ENCODE measurements around the gene NR4A1. TPM values are rescaled to one million over a fixed set of nuclear protein-coding genes. Genes with fewer than 3 reads are reported as not detected.

NR4A1 gene
- polyA plus RNA-seq, 1 of the 3 experiments (the other 2 are of a cell fraction), result 120 TPM

DNA sequence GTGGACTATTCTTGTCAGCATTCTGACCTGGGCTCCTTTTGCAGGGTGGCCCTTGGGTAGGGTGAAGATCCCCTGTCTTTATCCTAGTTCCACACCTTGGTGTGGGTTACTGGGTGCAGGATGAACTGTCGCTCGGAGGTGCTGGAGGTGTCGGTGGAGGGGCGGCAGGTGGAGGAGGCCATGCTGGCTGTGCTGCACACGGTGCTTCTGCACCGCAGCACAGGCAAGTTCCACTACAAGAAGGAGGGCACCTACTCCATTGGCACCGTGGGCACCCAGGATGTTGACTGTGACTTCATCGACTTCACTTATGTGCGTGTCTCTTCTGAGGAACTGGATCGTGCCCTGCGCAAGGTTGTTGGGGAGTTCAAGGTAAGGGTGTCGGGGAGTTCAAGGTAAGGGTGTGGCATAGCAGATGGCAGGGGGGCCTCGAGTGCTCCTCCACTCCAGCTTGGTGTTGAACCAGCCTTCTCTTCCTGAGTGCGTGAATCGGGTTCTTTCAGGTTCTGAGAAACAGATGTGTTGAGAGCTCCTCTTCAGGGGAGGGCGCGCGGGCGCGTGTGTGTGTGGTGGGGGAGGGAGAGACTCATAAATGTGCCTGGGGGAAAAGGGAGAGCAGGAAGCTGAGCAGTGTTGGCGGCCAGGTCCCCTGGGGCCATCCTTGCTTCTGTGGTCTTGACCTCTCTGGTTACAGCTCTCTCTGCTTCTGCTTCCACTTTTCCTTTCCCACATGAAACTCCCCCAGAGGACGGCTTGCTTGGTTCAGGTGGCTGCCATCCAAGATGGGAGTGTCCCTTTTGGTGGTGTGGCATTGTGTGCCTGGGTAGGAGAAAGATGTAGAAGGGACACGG lies 22.5 kb downstream of the NR4A1 start:
- Histone ChIP-seq H3K79me2 (ENCODE audit: insufficient read depth) (peaks cover 70% of the 10 kb centered on the region), H3K4me3 (ENCODE audit: low read depth in 2 of 2, low read length in 1 of 2) (no peak overlapping the region), H4K20me1 (ENCODE audit: insufficient read depth) (peaks cover 75% of the 10 kb centered on the region), H3K4me2 (no peak overlapping the region), H3F3A (replicated peaks; ENCODE audit: insufficient read depth) (peaks cover 3% of the 10 kb centered on the region), H2AFZ (ENCODE audit: low read depth) (no peak overlapping the region), H3K9me3 (no peaks in the 10 kb centered on the region), H3K4me1 (ENCODE audit: control insufficient read depth in 1 of 2, insufficient read depth in 2 of 2, low read depth in 1 of 2, low read length in 1 of 2) (peaks cover 10 to 24% of the 10 kb centered on the region in 2 experiments; a peak in 1 of 4 replicates), H3K27ac (ENCODE audit: low read depth in 2 of 2, low read length in 1 of 2) (no peak overlapping the region; a peak in 1 of 4 replicates), H3K27me3 (ENCODE audit: insufficient read depth) (no peaks in the 10 kb centered on the region), H3K9me2 (no peaks in the 10 kb centered on the region), H3K36me3 (replicated peaks in 1 of 2; ENCODE audit: control insufficient read depth in 1 of 2, insufficient read depth in 2 of 2, low read length in 1 of 2) (peaks cover 0 to 38% of the 10 kb centered on the region in 2 experiments), H3K9ac (no peak overlapping the region)
- CTCF ChIA-PET, result interaction anchor here (0.7 to 24.8 kb wide), 4 partner anchors 8 to 84 kb away, joined by 3 to 949 read pairs (median 36); partner anchors contain the start of gene SMIM41
- no peak for TF ChIP-seq RCOR1 (IDR thresholded peaks at IDR 0.05; ENCODE audit: low read length)
- TF ChIP-seq FOSL2 (IDR thresholded peaks at IDR 0.05; ENCODE audit: borderline replicate concordance, low read depth), result no peak
- TF ChIP-seq, protein P1, sequence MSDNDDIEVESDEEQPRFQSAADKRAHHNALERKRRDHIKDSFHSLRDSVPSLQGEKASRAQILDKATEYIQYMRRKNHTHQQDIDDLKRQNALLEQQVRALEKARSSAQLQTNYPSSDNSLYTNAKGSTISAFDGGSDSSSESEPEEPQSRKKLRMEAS (IDR thresholded peaks at IDR 0.05; ENCODE audit: low read depth), result no peak
- WGBS (ENCODE audit: low lambda C conversion rate), result 89% methylated on average over 17 of the region's 23 CpGs
- POLR2A ChIA-PET, result interaction anchor here (1.5 kb wide), 1 partner anchor 11 kb away, joined by 3 read pairs; no protein-coding TSS in a partner anchor
- DNase-seq, result no peak

DNA sequence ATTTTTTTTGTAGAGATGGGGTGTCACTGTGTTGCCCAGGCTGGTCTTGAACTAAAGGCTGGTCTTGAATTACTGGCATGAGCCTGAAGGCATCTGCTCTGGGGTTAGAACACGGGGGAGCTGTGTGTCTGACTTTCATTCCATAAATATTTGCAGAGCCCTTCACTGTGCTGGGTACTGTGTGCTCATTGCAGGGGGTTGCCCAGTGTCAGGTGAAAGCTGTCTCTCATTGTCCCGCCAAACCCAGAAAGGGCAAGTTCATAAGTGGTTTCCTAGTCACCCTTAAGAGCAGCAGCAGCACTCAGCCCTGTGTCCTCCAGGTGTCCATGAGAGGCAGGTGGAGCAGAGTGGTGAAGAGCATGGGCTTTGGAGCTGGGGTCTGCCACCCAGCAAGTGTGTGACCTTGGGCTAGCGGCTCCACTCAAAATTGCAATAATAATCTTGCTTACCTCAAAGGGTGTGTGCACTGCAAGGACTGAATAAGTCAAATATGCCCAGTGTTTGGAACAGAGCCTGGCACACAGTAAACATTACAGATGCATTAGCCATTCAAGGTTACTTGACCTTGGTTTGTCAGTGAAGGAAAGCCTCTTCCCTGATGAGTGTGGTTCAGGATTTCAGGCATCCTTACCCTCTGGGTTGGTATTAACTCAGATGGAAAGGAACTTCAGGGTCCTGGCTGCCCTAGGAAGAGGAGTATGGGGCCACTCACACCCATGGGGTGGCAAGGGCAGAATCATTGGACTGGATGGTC lies 23.9 kb downstream of the NR4A1 start:
- no peak overlapping the region for H3K4me2 ChIP-seq

More for the DNA sequence above, 23.9 kb downstream of the NR4A1 start:
- Histone ChIP-seq H2AFZ (ENCODE audit: low read depth) (no peak overlapping the region), H3K4me1 (ENCODE audit: control insufficient read depth in 1 of 2, insufficient read depth in 2 of 2, low read depth in 1 of 2, low read length in 1 of 2) (peaks cover 10 to 20% of the 10 kb centered on the region in 2 experiments; a peak in 1 of 4 replicates), H3K4me3 (ENCODE audit: low read depth in 2 of 2, low read length in 1 of 2) (no peak overlapping the region), H3K9ac (no peak overlapping the region), H3K27ac (ENCODE audit: low read depth in 2 of 2, low read length in 1 of 2) (no peak overlapping the region), H3K9me3 (no peaks in the 10 kb centered on the region), H3K79me2 (ENCODE audit: insufficient read depth) (peaks cover 70% of the 10 kb centered on the region), H3K27me3 (ENCODE audit: insufficient read depth) (no peaks in the 10 kb centered on the region), H3F3A (replicated peaks; ENCODE audit: insufficient read depth) (no peaks in the 10 kb centered on the region), H3K36me3 (replicated peaks in 1 of 2; ENCODE audit: control insufficient read depth in 1 of 2, insufficient read depth in 2 of 2, low read length in 1 of 2) (peaks cover 0 to 40% of the 10 kb centered on the region in 2 experiments), H3K9me2 (no peaks in the 10 kb centered on the region), H4K20me1 (ENCODE audit: insufficient read depth) (peaks cover 81% of the 10 kb centered on the region)
- POLR2A ChIA-PET, result interaction anchor here (1.5 kb wide), 1 partner anchor 12 kb away, joined by 3 read pairs; no protein-coding TSS in a partner anchor
- 89% methylated on average over 3 of the region's 3 CpGs for WGBS (ENCODE audit: low lambda C conversion rate)
- no peak for DNase-seq
- TF ChIP-seq, protein P2, sequence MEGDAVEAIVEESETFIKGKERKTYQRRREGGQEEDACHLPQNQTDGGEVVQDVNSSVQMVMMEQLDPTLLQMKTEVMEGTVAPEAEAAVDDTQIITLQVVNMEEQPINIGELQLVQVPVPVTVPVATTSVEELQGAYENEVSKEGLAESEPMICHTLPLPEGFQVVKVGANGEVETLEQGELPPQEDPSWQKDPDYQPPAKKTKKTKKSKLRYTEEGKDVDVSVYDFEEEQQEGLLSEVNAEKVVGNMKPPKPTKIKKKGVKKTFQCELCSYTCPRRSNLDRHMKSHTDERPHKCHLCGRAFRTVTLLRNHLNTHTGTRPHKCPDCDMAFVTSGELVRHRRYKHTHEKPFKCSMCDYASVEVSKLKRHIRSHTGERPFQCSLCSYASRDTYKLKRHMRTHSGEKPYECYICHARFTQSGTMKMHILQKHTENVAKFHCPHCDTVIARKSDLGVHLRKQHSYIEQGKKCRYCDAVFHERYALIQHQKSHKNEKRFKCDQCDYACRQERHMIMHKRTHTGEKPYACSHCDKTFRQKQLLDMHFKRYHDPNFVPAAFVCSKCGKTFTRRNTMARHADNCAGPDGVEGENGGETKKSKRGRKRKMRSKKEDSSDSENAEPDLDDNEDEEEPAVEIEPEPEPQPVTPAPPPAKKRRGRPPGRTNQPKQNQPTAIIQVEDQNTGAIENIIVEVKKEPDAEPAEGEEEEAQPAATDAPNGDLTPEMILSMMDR (IDR thresholded peaks at IDR 0.05), result no peak
- TF ChIP-seq YY1 (IDR thresholded peaks at IDR 0.05; ENCODE audit: low read depth), result no peak
- no peak for TF ChIP-seq TEAD4 (IDR thresholded peaks at IDR 0.05; ENCODE audit: borderline replicate concordance, insufficient read depth)
- TF ChIP-seq EP300 (IDR thresholded peaks at IDR 0.05; ENCODE audit: borderline replicate concordance in 1 of 2, low read depth in 1 of 2, low read length in 1 of 2), result no peak
- TF ChIP-seq SIN3A (IDR thresholded peaks at IDR 0.05; ENCODE audit: borderline replicate concordance, low read depth, low read length), result no peak
- TF ChIP-seq NFIC (IDR thresholded peaks at IDR 0.05; ENCODE audit: borderline replicate concordance), result no peak
- no peak for TF ChIP-seq MEF2A (IDR thresholded peaks at IDR 0.05; ENCODE audit: borderline replicate concordance, low read depth)
- TF ChIP-seq ELF1 (IDR thresholded peaks at IDR 0.05), result no peak
- no peak for TF ChIP-seq SMC3 (IDR thresholded peaks at IDR 0.05; ENCODE audit: low read depth, low read length)
- TF ChIP-seq, protein P3, sequence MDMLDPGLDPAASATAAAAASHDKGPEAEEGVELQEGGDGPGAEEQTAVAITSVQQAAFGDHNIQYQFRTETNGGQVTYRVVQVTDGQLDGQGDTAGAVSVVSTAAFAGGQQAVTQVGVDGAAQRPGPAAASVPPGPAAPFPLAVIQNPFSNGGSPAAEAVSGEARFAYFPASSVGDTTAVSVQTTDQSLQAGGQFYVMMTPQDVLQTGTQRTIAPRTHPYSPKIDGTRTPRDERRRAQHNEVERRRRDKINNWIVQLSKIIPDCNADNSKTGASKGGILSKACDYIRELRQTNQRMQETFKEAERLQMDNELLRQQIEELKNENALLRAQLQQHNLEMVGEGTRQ (IDR thresholded peaks at IDR 0.05; ENCODE audit: borderline replicate concordance, low read depth, low read length), result no peak
- TF ChIP-seq TAF1 (IDR thresholded peaks at IDR 0.05; ENCODE audit: borderline replicate concordance, low read depth, low read length), result no peak
- no peak for TF ChIP-seq GATA2 (CRISPR knock-in tag; IDR thresholded peaks at IDR 0.05)
- TF ChIP-seq GABPA (IDR thresholded peaks at IDR 0.05; ENCODE audit: low read depth), result no peak
- TF ChIP-seq TCF12 (IDR thresholded peaks at IDR 0.05), result no peak
- no peak for TF ChIP-seq RCOR1 (IDR thresholded peaks at IDR 0.05; ENCODE audit: low read length)
- TF ChIP-seq MXI1 (IDR thresholded peaks at IDR 0.05; ENCODE audit: low read depth, low read length), result no peak
- TF ChIP-seq, protein P1 (IDR thresholded peaks at IDR 0.05; ENCODE audit: low read depth), result no peak
- CTCF ChIA-PET, result interaction anchor here (1.3 to 24.8 kb wide), 4 partner anchors 8 to 46 kb away, joined by 4 to 949 read pairs (median 8); no protein-coding TSS in a partner anchor

Data from SK-N-SH (cell line).